ENCODE data around the gene GGCT.
"Not testable (repeated sequence)": the region's sequence is repeated elsewhere in the genome, so short reads cannot be mapped to it uniquely, and the experiment has no call there.

The GGCT gene

DNA sequence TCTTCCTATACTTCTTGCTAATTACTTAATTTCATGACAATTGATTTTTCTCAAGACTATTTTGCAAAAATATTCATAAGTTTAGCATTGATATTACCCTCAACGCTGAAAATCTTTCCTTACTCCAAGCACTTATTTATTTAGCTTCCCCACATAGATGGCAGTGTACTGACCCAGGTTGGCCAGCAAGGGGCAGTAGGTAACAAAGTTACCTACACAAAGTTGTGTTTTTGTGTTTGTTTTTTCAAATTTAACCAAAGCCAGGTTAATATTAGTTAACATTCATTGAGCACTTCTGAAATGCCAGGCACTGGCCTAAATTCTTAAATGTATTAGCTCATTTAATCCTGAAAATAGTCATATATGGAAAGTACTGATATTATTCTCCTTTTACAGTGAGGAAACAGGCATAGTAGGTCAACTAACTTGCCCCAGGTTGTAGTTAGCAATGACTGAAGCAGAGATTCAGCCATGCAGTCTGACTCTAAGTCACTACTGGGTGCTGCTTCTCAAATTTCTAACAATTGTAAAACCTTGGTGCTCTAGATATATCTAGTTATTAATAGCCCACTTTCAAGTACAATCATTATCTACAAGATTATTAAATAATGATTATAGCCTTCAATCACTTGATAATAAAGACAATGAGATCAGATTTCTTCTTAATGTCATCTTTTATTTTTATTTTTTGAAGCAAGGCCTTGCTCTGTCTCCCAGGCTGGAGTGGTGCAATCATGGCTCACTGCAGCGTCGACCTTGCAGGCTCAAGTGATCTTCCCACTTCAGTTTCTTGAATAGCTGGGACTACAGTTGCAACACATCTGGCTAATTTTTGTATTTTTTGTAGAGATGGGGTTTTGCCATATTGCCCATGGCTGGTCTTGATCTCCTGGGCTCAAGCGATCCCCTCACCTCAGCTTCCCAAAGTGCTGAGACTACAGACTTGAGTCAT is 5.8 kb upstream of the GGCT start:
- TF ChIP-seq, protein P1, sequence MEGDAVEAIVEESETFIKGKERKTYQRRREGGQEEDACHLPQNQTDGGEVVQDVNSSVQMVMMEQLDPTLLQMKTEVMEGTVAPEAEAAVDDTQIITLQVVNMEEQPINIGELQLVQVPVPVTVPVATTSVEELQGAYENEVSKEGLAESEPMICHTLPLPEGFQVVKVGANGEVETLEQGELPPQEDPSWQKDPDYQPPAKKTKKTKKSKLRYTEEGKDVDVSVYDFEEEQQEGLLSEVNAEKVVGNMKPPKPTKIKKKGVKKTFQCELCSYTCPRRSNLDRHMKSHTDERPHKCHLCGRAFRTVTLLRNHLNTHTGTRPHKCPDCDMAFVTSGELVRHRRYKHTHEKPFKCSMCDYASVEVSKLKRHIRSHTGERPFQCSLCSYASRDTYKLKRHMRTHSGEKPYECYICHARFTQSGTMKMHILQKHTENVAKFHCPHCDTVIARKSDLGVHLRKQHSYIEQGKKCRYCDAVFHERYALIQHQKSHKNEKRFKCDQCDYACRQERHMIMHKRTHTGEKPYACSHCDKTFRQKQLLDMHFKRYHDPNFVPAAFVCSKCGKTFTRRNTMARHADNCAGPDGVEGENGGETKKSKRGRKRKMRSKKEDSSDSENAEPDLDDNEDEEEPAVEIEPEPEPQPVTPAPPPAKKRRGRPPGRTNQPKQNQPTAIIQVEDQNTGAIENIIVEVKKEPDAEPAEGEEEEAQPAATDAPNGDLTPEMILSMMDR (conservative IDR thresholded peaks at IDR 0.05; ENCODE audit: low read length), result peak; percentile 85
- DNase-seq (ENCODE audit: low read depth), result peak; percentile 44

DNA sequence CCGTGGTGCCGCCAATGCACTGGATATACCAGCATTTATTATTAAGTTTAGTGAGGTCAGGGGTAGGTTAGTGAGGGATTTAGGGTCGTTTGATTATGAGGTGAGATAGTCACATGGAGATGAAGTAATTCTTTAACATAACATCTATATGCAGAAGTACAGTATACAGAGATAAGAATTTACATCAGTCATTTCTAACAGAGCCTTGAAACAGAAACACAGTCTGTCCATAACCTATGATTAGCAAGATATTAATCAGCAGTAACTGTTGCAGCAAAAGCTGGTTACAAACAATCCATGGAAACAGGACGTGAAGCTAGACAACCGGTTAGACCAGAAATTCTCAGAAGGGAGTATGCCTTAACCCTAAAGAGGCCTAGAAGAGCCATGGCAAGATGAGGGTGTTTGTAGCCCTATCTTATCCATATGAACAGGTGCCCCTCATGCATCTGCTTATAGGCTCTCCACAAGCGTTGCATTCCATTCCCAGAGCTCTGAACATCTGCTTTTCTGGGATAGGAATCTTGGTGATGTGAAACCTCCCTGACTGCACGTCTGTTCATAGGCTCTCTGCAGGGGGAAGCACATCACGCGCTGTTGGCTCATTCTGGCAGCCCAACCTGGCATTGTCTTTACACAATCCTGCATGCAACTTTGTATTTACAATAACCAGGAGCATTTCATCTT is 4.7 kb upstream of the GGCT start:
- H3K4me3 ChIP-seq (ENCODE audit: low read length), result not testable (repeated sequence)

More for the DNA sequence above, 5.8 kb upstream of the GGCT start:
- H3K4me3 ChIP-seq (ENCODE audit: low read length), result no peak overlapping the region

DNA sequence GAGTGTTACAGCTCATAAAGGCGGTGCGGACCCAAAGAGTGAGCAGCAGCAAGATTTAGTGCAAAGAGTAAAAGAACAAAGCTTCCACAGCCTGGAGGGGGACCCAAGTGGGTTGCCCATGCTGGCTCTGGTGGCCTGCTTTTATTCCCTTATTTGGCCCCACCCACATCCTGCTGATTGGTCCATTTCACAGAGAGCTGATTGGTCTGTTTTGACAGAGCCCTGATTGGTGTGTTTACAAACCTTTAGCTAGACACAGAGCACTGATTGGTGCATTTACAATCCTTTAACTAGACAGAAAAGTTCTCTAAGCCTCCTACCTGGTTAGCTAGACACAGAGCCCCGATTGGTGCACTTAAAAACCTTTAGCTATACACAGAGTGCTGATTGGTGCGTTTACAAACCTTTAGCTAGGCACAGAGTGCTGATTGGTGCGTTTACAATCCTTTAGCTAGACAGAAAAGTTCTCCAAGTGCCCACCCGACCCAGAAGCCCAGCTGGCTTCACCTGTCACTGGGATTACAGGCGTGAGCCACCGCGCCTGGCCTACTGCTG is 2.8 kb upstream of the GGCT start:
- H3K4me3 ChIP-seq (ENCODE audit: low read length); DNase-seq (ENCODE audit: low read depth): not testable (repeated sequence)

More for the DNA sequence above, 4.7 kb upstream of the GGCT start:
- not testable (repeated sequence) for DNase-seq (ENCODE audit: low read depth)

- TF ChIP-seq, protein P1 (conservative IDR thresholded peaks at IDR 0.05; ENCODE audit: low read length), result no peak
- no peak for DNase-seq (ENCODE audit: low read depth)
- H3K4me3 ChIP-seq (ENCODE audit: low read length), result peak overlapping the region; percentile 79
Observed at GRCh38 chr7:30505174-30505697, 607 bp upstream of the GGCT start.

DNA sequence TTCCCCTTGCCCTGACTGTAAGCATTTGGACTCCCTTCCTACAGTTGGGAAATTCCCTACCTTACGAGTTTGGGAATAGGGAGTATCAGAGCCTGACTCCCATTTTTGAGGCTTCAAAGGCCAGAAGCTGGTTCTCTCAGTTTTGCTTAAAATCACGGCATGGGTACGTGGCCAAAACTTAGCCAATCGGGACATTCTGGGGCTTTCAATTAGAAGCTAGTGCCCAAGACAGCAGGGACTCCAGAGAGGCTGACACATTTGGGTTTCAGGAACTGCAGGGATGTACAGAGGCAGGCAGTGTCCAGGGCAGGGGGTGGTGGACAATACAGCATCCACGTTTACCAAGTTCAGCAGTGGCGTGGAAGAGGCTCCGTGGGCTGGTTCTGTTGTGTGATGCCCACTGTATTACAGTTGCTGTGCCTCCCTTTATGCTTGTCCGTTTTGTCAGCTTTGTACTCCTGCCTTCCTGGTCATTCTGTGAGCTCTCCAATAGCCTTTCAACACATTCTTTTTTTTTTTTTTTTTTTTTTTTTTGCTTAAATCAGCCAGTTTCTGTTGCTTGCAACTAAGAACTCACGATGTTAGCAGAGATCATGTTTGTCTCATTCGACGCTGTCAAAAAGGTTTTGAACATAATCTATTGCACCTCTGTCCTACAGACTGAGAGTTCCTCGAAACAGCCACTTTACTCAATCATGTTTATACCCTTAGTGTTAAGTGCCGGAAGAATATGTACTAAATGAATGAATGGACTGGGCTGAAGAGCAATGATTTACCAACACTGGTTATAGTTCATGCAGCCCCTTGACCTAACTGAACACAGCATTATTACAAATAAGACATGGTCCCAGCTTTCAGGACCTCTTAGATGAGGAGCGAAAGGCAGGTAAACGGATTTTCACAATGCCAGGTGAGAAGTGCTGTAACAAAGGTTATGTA is 1.1 kb downstream of the GGCT start:
- TF ChIP-seq, protein P1 (conservative IDR thresholded peaks at IDR 0.05; ENCODE audit: low read length), result no peak
- no peak for DNase-seq (ENCODE audit: low read depth)
- peak overlapping the region; percentile 79 for H3K4me3 ChIP-seq (ENCODE audit: low read length)

- no peak for DNase-seq (ENCODE audit: low read depth)
- TF ChIP-seq, protein P1 (conservative IDR thresholded peaks at IDR 0.05; ENCODE audit: low read length), result no peak
- no peak overlapping the region for H3K4me3 ChIP-seq (ENCODE audit: low read length)
Observed at GRCh38 chr7:30502470-30503251, 2.0 kb downstream of the GGCT start.

GRCh38 chr7:30501264-30501663 is 3.4 kb downstream of the GGCT start:
- no peak for DNase-seq (ENCODE audit: low read depth)
- H3K4me3 ChIP-seq (ENCODE audit: low read length), result no peak overlapping the region
- TF ChIP-seq, protein P1 (conservative IDR thresholded peaks at IDR 0.05; ENCODE audit: low read length), result no peak

Data from AG10803 (cell line).